NT2/D1 (cell line): ENCODE results near the gene EXOC8.

ENCODE experiments used
- SUZ12 ChIP-seq: IDR thresholded peaks from 2 replicates; pipeline ENCODE4 v1.6.1; 2011; ENCODE audit not compliant: insufficient read length, insufficient read depth; ENCODE audit errors: extremely low read depth
- YY1 ChIP-seq: IDR thresholded peaks from 2 replicates; pipeline ENCODE4 v1.6.1; 2011; ENCODE audit not compliant: insufficient read length, insufficient read depth
- ZNF274 ChIP-seq: IDR thresholded peaks from 2 replicates; pipeline ENCODE4 v1.6.1; 2011; ENCODE audit warnings: mild to moderate bottlenecking, low read depth, low read length

DNA sequence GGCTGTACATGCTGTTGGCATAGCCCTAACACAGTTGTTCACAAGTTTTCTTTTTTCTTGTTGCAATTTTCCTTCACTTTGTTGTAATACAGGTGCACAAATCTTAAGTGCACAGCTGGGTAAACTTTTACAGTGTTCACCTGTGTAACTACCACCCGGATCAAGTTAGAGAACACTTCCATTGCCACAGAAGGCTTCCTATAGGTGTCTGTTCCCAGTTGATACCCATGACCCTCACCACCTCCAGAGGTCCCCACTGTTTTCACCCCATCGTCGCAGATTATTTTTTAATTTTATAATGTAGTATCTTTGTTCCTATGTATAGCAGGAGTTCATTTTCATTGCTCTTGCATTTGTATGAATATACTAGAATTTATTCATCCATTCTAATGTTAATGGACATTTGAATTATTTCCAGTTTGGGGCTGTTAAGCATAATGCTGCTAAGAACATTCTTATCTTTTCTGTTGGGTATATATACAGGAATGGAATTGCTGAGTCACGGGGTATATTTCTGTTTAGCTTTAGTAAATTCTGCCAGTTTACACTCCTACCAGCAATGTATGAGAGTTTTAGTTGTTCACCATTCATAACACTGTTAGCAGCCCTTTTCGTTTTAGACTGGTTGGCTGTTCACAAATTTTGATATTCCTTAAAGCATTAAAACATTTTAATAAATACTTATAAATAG, 16.8 kb upstream of the EXOC8 start:
- TF ChIP-seq SUZ12 (no peak), ZNF274 (no peak), YY1 (no peak)
